ENCODE data around the gene SKIDA1.

- no peak for TF ChIP-seq POLR2AphosphoS5 (IDR thresholded peaks at IDR 0.05; ENCODE audit: borderline replicate concordance, low read depth, low read length)
- no peak for TF ChIP-seq FOXP2 (optimal IDR thresholded peaks at IDR 0.05; ENCODE audit: control extremely low read depth, extremely low read length, insufficient read depth)
Observed at GRCh38 chr10:21473135-21473534, 52.3 kb downstream of the SKIDA1 start.

Data from SK-N-MC (cell line).